CD14-positive monocyte (primary cell): ENCODE results near the gene PTMS. TPM values are rescaled to one million over a fixed set of nuclear protein-coding genes. Genes with fewer than 3 reads are reported as not detected.
A peak's percentile ranks its signal among the peaks of the same experiment; 100 is the strongest.

Experiments
- DNase-seq, 3 donors: peaks; one replicate each; pipeline ENCODE4 v3.0.0-alpha.2; 2011 to 2022
- H2AFZ ChIP-seq: 2 replicates; pipeline ENCODE4 v1.6.0; 2012; ENCODE audit warnings: mild to moderate bottlenecking, low read depth, low read length, inconsistent platforms; ENCODE audit not compliant: insufficient read depth, poor library complexity, severe bottlenecking
- H3K27ac ChIP-seq, 2 donors: 1 replicate in 1 of 2; 2 replicates in 1 of 2; pipeline ENCODE4 v1.5.1; 2012 to 2013; ENCODE audit warnings: low read length in 2 of 2, control low read depth in 1 of 2, inconsistent platforms in 1 of 2, low read depth in 1 of 2, mild to moderate bottlenecking in 1 of 2
- H3K27me3 ChIP-seq, 2 donors: one replicate each; pipeline versions ENCODE4 v1.6.0 to v1.6.1; 2011 to 2013; ENCODE audit warnings: low read length in 2 of 2; ENCODE audit not compliant: control insufficient read depth in 2 of 2, insufficient read depth in 2 of 2
- H3K36me3 ChIP-seq, 2 donors: replicated peaks in 1 of 2; 1 replicate in 1 of 2; 2 replicates in 1 of 2; pipeline versions ENCODE4 v1.5.1 to v1.6.1; 2012 to 2013; ENCODE audit warnings: low read length in 2 of 2, control low read depth in 1 of 2, inconsistent platforms in 1 of 2, mild to moderate bottlenecking in 1 of 2; ENCODE audit not compliant: insufficient read depth in 2 of 2, control insufficient read depth in 1 of 2
- H3K4me1 ChIP-seq, 2 donors: 1 replicate in 1 of 2; 2 replicates in 1 of 2; pipeline versions ENCODE4 v1.5.1 to v1.6.1; 2012 to 2013; ENCODE audit warnings: low read length in 2 of 2, control low read depth in 1 of 2, inconsistent platforms in 1 of 2, mild to moderate bottlenecking in 1 of 2, moderate library complexity in 1 of 2; ENCODE audit not compliant: insufficient read depth in 2 of 2, control insufficient read depth in 1 of 2
- H3K4me2 ChIP-seq: replicated peaks from 2 replicates; pipeline ENCODE3; 2012; ENCODE audit warnings: low read length, moderate library complexity, mild to moderate bottlenecking; ENCODE audit not compliant: poor library complexity, severe bottlenecking; ENCODE audit errors: extremely low read depth
- H3K4me3 ChIP-seq, 3 experiments: fragments of 200-600 bp in 1 of 3; sonication (generic) in 1 of 3; replicated peaks in 1 of 3; 1 replicate in 2 of 3; 2 replicates in 1 of 3; pipeline ENCODE4 v1.5.1; 2011 to 2013; ENCODE audit warnings: low read length in 3 of 3, mild to moderate bottlenecking in 3 of 3, control low read depth in 2 of 3, low read depth in 2 of 3, inconsistent platforms in 1 of 3, moderate library complexity in 1 of 3
- H3K79me2 ChIP-seq: 2 replicates; pipeline ENCODE4 v1.6.0; 2012; ENCODE audit warnings: mild to moderate bottlenecking, control low read depth, inconsistent platforms, low read length, moderate library complexity; ENCODE audit not compliant: insufficient read depth
- H3K9ac ChIP-seq: 2 replicates; pipeline ENCODE4 v1.6.0; 2017; ENCODE audit warnings: low read length, mild to moderate bottlenecking; ENCODE audit not compliant: insufficient read depth, poor library complexity, severe bottlenecking
- H3K9me3 ChIP-seq, 2 donors: replicated peaks in 1 of 2; 1 replicate in 1 of 2; 2 replicates in 1 of 2; pipeline versions ENCODE4 v1.5.1 to v1.6.1; 2012 to 2013; ENCODE audit warnings: low read length in 2 of 2, control low read depth in 1 of 2; ENCODE audit not compliant: control insufficient read depth in 1 of 2, insufficient read depth in 1 of 2
- H4K20me1 ChIP-seq: 2 replicates; pipeline ENCODE4 v1.6.0; 2012; ENCODE audit warnings: mild to moderate bottlenecking, low read length, control low read depth, moderate library complexity; ENCODE audit not compliant: insufficient read depth
- H3K27ac Mint-ChIP-seq, 7 donors: one replicate each; pipeline ENCODE4 v1.8.0; 2020; ENCODE audit warnings: mild to moderate bottlenecking in 7 of 7, mixed read lengths in 7 of 7, moderate library complexity in 6 of 7, inconsistent platforms in 2 of 7
- H3K27me3 Mint-ChIP-seq, 3 donors: one replicate each; pipeline ENCODE4 v1.8.0; 2021 to 2022; ENCODE audit warnings: low read depth in 3 of 3, mild to moderate bottlenecking in 3 of 3, mixed read lengths in 3 of 3, moderate library complexity in 3 of 3, inconsistent platforms in 1 of 3
- H3K36me3 Mint-ChIP-seq, 2 donors: one replicate each; pipeline ENCODE4 v1.8.0; 2020; ENCODE audit warnings: mixed read lengths in 2 of 2, inconsistent platforms in 1 of 2, mild to moderate bottlenecking in 1 of 2
- H3K4me1 Mint-ChIP-seq: one replicate; pipeline ENCODE4 v1.8.0; 2020; ENCODE audit warnings: mild to moderate bottlenecking, mixed read lengths
- H3K4me3 Mint-ChIP-seq, 2 donors: one replicate each; pipeline ENCODE4 v1.8.0; 2020; ENCODE audit warnings: mild to moderate bottlenecking in 2 of 2, mixed read lengths in 2 of 2, moderate library complexity in 1 of 2
- H3K9me3 Mint-ChIP-seq, 7 donors: one replicate each; pipeline ENCODE4 v1.8.0; 2020 to 2022; ENCODE audit warnings: mixed read lengths in 7 of 7, mild to moderate bottlenecking in 6 of 7, moderate library complexity in 6 of 7, inconsistent platforms in 2 of 7
- WGBS: methylation state at CpG from one replicate; pipeline ENCODE4 v1.1.5; 2013; ENCODE audit warnings: missing lambda C conversion rate; ENCODE audit not compliant: insufficient coverage; 5-methylcytosine and 5-hydroxymethylcytosine counted together
- intact Hi-C, 2 donors: fragments of 100-400 bp; cut with micrococcal nuclease; formaldehyde crosslinking; loops; one replicate each; pipeline versions ENCODE4 v1.15.0 to v1.15.1; 2023
- polyA plus RNA-seq, 3 donors: library from polyadenylated mRNA; depleted of rRNA in 1 of 3; unstranded in 2 of 3; stranded (reverse) in 1 of 3; fragments of 300-500 nt in 2 of 3; fragments of >200 nt in 1 of 3; fragmentation: Illumina TruSeq in 2 of 3; gene quantifications; 1 replicate in 2 of 3; 2 replicates in 1 of 3; pipeline ENCODE4 v1.2.3, GENCODE V29; 2012 to 2021
- TF ChIP-seq, protein P1 (sequence below): fragments of 200-600 bp; IDR thresholded peaks from one replicate; pipeline ENCODE4 v1.8.0; 2022; ENCODE audit warnings: antibody characterized with exemption, mild to moderate bottlenecking

PTMS gene
- polyA plus RNA-seq, 3 donors, result 2.4 to 9.7 (median 2.6) TPM

DNA sequence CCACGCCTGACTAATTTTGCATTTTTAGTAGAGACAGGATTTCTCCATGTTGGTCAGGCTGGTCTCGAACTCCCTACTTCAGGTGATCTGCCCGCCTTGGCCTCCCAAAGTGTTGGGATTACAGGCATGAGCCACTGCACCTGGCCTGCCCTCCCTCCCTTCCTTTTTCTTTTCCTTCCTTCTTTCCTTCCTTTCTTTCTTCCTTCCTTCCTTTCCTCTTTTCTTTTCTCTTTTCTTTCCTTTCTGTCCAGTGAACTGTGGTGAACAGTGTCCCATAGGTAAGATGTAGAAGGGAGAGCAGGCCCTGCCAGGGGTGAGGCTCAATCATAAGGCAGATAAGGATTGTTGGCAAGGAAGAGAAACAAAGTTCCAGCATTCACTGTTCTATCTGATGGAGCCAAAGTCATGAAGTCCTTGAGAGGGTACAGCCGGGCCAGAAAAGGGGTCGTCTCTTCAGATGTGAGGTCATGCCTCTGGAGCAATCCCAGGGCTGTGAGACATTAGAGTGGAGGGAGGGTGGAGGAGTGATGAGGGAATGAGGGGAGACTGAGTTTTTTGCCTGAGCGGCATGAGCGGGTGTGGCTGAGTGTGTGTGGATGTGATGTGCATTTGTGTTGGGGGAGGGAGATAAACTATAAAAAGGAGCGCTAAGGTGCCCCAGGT, 9.0 kb upstream of the PTMS start:
- no peak for DNase-seq
- no peak overlapping the region for H3K4me3 ChIP-seq
- intact Hi-C loops, result no loop called here
- TF ChIP-seq, protein P1, sequence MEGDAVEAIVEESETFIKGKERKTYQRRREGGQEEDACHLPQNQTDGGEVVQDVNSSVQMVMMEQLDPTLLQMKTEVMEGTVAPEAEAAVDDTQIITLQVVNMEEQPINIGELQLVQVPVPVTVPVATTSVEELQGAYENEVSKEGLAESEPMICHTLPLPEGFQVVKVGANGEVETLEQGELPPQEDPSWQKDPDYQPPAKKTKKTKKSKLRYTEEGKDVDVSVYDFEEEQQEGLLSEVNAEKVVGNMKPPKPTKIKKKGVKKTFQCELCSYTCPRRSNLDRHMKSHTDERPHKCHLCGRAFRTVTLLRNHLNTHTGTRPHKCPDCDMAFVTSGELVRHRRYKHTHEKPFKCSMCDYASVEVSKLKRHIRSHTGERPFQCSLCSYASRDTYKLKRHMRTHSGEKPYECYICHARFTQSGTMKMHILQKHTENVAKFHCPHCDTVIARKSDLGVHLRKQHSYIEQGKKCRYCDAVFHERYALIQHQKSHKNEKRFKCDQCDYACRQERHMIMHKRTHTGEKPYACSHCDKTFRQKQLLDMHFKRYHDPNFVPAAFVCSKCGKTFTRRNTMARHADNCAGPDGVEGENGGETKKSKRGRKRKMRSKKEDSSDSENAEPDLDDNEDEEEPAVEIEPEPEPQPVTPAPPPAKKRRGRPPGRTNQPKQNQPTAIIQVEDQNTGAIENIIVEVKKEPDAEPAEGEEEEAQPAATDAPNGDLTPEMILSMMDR, result no peak
- H3K27ac ChIP-seq, result no peak overlapping the region
- peaks cover 27% of the 10 kb centered on the region for H3K4me1 Mint-ChIP-seq
- peak overlapping the region in 1 of 2 donors; percentile 33 for H3K4me3 Mint-ChIP-seq
- H3K36me3 Mint-ChIP-seq, result no peaks in the 10 kb centered on the region
- H3K9ac ChIP-seq, result no peak overlapping the region
- peaks cover 0 to under 1% of the 10 kb centered on the region in 2 donors for H3K27me3 ChIP-seq
- H3K27ac Mint-ChIP-seq, result peak overlapping the region in 1 of 7 donors; percentile 41
- H4K20me1 ChIP-seq, result no peaks in the 10 kb centered on the region
- 96% methylated on average over 7 of the region's 8 CpGs for WGBS
- no peaks in the 10 kb centered on the region for H3K9me3 ChIP-seq
- H3K4me1 ChIP-seq, result peaks cover 24 to 26% of the 10 kb centered on the region in 2 donors
- H3K27me3 Mint-ChIP-seq, result peaks cover 7 to 9% (median 8%) of the 10 kb centered on the region in 3 donors
- peaks cover 11% of the 10 kb centered on the region for H3K79me2 ChIP-seq
- no peaks in the 10 kb centered on the region for H3K36me3 ChIP-seq
- no peak overlapping the region for H2AFZ ChIP-seq
- no peaks in the 10 kb centered on the region for H3K9me3 Mint-ChIP-seq
- H3K4me2 ChIP-seq, result no peak overlapping the region

DNA sequence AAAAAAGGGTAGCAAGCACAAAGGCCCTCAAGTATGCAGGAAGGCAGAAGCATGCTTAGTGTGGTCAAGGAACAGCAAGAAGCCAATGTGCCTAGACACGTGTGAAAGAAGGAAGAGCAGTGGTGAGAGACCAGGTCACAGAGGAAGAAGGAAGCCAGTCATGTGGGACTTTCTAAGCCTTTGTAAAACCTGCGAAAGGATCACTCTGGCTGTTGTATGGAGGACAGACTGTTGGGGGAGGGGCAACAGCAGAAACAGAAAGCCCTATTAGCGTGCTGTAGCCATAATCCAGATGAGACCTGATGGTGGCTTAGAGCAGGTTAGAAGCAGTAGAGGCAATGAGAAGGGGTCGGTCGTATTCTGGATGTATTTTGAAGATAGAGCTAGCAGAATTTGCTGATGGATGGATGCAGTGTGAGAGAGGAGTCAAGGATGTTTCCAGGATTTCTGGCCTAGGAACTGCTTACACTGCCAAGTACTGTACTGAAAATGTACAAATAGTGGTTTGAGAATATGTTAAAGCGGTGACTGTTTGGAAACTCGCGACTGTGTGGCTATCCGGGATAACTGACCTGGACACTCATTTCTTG, 7.6 kb upstream of the PTMS start:
- H3K9ac ChIP-seq, result no peak overlapping the region
- no peaks in the 10 kb centered on the region for H3K9me3 Mint-ChIP-seq
- H2AFZ ChIP-seq, result no peak overlapping the region
- no peak overlapping the region for H3K27ac ChIP-seq
- H3K27ac Mint-ChIP-seq, result peak overlapping the region in 3 of 7 donors; percentile 22 to 35 (median 33)
- peaks cover 0 to 9% of the 10 kb centered on the region in 2 donors for H3K27me3 ChIP-seq
- no peak overlapping the region for H3K4me2 ChIP-seq
- DNase-seq, result peak in 2 of 3 donors; percentile 26 to 62
- WGBS, result 79% methylated on average over 9 of the region's 9 CpGs
- peaks cover 11 to 16% (median 15%) of the 10 kb centered on the region in 3 donors for H3K27me3 Mint-ChIP-seq
- no peaks in the 10 kb centered on the region for H4K20me1 ChIP-seq
- peaks cover 19 to 21% of the 10 kb centered on the region in 2 donors for H3K4me1 ChIP-seq
- no peaks in the 10 kb centered on the region for H3K36me3 ChIP-seq
- no peaks in the 10 kb centered on the region for H3K36me3 Mint-ChIP-seq
- no peak overlapping the region for H3K4me3 ChIP-seq
- peaks cover 21% of the 10 kb centered on the region for H3K4me1 Mint-ChIP-seq
- intact Hi-C loops, result no loop called here
- TF ChIP-seq, protein P1, result no peak
- peak overlapping the region in 1 of 2 donors; percentile 37 for H3K4me3 Mint-ChIP-seq
- no peaks in the 10 kb centered on the region for H3K79me2 ChIP-seq
- H3K9me3 ChIP-seq, result no peaks in the 10 kb centered on the region
